Glutamatergic neuron (in vitro differentiated cells): ENCODE data around the gene BEAN1. TPM values are rescaled to one million over a fixed set of nuclear protein-coding genes. Genes with fewer than 3 reads are reported as not detected.

ENCODE experiments used
- DNase-seq: peaks from one replicate; pipeline ENCODE4 v3.0.0; 2022
- H3K27ac Mint-ChIP-seq: one replicate; pipeline ENCODE4 v1.8.0; 2020; ENCODE audit warnings: mild to moderate bottlenecking, mixed read lengths, inconsistent platforms; ENCODE audit not compliant: unreplicated experiment
- H3K27me3 Mint-ChIP-seq: one replicate; pipeline ENCODE4 v1.8.0; 2020; ENCODE audit warnings: mild to moderate bottlenecking, moderate library complexity, mixed read lengths, inconsistent platforms; ENCODE audit not compliant: unreplicated experiment
- H3K36me3 Mint-ChIP-seq: one replicate; pipeline ENCODE4 v1.8.0; 2020; ENCODE audit warnings: mild to moderate bottlenecking, mixed read lengths, inconsistent platforms; ENCODE audit not compliant: unreplicated experiment
- H3K4me1 Mint-ChIP-seq: one replicate; pipeline ENCODE4 v1.8.0; 2020; ENCODE audit warnings: mild to moderate bottlenecking, low read depth, mixed read lengths, inconsistent platforms; ENCODE audit not compliant: unreplicated experiment
- H3K4me3 Mint-ChIP-seq: one replicate; pipeline ENCODE4 v1.8.0; 2020; ENCODE audit warnings: mild to moderate bottlenecking, mixed read lengths, inconsistent platforms; ENCODE audit not compliant: unreplicated experiment
- H3K9me3 Mint-ChIP-seq: one replicate; pipeline ENCODE4 v1.8.0; 2020; ENCODE audit warnings: mild to moderate bottlenecking, moderate library complexity, mixed read lengths, inconsistent platforms; ENCODE audit not compliant: unreplicated experiment
- total RNA-seq: library from RNA; stranded (reverse); fragmentation: NEBNext Ultra II Directional; extraction: Animal tissue kit (Norgen Biotek cat#: 25700); gene quantifications from one replicate; pipeline ENCODE4 v1.2.1, GENCODE V29; 2021; ENCODE audit not compliant: unreplicated experiment
- TF ChIP-seq, protein P1 (sequence below): fragments of 200-600 bp; sonication (generic); IDR thresholded peaks from one replicate; pipeline ENCODE4 v1.5.0; 2021; ENCODE audit not compliant: partially characterized antibody, unreplicated experiment

BEAN1 gene
- total RNA-seq, 1 donor from 2014 or later: 1.8 TPM

DNA sequence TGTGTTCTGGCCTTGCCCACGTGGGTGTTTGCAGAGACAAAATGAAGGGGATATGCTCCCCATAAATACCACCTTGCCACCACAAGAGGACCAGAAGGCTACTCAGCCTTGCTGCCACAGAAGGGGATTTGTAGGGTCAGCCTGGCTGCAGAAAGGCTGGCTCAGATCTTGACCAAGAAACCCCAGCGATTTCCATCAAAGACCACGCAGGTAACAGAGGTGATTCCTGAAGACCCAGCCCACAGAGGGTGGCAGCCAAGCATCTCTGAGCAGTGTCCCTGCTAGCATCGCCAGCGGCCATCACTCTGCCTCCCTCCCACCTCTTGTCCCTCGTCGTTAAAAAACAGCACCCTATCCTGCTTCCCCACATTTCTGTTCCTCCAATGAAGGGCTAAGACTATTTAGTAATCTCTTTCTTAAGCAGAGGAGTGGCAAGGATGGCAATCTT lies 54.9 kb downstream of the BEAN1 start:
- no peaks in the 10 kb centered on the region for H3K36me3 Mint-ChIP-seq
- TF ChIP-seq, protein P1, sequence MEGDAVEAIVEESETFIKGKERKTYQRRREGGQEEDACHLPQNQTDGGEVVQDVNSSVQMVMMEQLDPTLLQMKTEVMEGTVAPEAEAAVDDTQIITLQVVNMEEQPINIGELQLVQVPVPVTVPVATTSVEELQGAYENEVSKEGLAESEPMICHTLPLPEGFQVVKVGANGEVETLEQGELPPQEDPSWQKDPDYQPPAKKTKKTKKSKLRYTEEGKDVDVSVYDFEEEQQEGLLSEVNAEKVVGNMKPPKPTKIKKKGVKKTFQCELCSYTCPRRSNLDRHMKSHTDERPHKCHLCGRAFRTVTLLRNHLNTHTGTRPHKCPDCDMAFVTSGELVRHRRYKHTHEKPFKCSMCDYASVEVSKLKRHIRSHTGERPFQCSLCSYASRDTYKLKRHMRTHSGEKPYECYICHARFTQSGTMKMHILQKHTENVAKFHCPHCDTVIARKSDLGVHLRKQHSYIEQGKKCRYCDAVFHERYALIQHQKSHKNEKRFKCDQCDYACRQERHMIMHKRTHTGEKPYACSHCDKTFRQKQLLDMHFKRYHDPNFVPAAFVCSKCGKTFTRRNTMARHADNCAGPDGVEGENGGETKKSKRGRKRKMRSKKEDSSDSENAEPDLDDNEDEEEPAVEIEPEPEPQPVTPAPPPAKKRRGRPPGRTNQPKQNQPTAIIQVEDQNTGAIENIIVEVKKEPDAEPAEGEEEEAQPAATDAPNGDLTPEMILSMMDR: no peak
- no peak for DNase-seq
- peaks cover 2% of the 10 kb centered on the region for H3K9me3 Mint-ChIP-seq
- no peak overlapping the region for H3K4me3 Mint-ChIP-seq
- peaks cover 7% of the 10 kb centered on the region for H3K4me1 Mint-ChIP-seq
- peaks cover 5% of the 10 kb centered on the region for H3K27me3 Mint-ChIP-seq
- H3K27ac Mint-ChIP-seq: no peak overlapping the region

GRCh38 chr16:66483689-66484452 lies 56.8 kb downstream of the BEAN1 start:
- Mint-ChIP-seq H3K27me3 (peaks cover 7% of the 10 kb centered on the region), H3K4me1 (peaks cover 5% of the 10 kb centered on the region), H3K4me3 (no peak overlapping the region), H3K27ac (no peak overlapping the region), H3K36me3 (no peaks in the 10 kb centered on the region), H3K9me3 (no peaks in the 10 kb centered on the region)
- peak; percentile 91 for DNase-seq
- TF ChIP-seq, protein P1: peak; percentile 84

DNA sequence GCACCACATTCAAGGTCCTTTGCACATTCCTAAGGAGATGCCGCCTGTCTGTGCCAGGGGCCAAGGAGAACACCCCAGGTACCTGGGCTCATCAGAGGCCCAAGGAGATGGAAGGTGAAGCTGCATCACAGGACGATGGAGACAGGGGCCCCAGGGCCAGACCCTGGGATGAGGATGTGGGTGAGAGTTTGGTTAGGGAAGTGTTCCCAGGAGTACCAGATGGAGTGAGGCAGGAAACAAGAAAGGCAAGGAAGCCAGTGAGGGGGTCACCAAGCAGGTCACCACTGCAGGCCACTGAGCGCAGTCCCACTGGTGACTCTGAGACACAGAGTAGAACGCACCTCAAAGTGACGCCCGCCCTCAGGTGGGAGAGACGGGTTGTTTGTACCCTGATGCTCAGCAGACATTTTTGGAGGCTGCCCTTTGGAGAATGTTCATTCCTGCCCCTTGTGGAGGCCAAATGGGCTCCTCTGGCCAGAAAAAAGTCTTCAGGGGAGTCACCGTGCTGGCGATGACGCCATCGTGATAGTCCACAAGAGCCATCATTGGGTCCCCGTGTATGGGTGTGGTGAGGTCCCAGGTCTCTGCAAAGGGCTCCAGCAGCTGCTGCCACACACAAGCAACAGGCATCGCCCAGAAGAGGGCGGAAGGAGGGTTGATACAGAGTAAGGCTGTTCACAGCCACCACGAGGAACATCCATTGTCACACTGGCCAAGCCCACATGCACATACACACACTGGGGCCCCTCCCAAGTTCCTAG lies 57.5 kb downstream of the BEAN1 start:
- Mint-ChIP-seq H3K4me3 (no peak overlapping the region), H3K27ac (no peak overlapping the region), H3K9me3 (peaks cover 4% of the 10 kb centered on the region), H3K4me1 (peaks cover 5% of the 10 kb centered on the region), H3K36me3 (no peaks in the 10 kb centered on the region), H3K27me3 (peaks cover 7% of the 10 kb centered on the region)
- DNase-seq: no peak
- TF ChIP-seq, protein P1: no peak

- Mint-ChIP-seq H3K4me3 (no peak overlapping the region), H3K36me3 (no peaks in the 10 kb centered on the region)
Measured at GRCh38 chr16:66485376-66485775, 58.3 kb downstream of the BEAN1 start.

More at GRCh38 chr16:66485376-66485775, 58.3 kb downstream of the BEAN1 start:
- Mint-ChIP-seq H3K27ac (no peak overlapping the region), H3K4me1 (peaks cover 5% of the 10 kb centered on the region), H3K9me3 (peaks cover 4% of the 10 kb centered on the region), H3K27me3 (peaks cover 7% of the 10 kb centered on the region)
- TF ChIP-seq, protein P1: no peak
- no peak for DNase-seq
